GM12878 (cell line): ENCODE results near the gene CERK. TPM values are rescaled to one million over a fixed set of nuclear protein-coding genes. Genes with fewer than 3 reads are reported as not detected.

Source experiments
- ATAC-seq: fragments of 200-7000 bp; cut with Tn5 transposase; 3 replicates; pipeline ENCODE4 v1.9.1; 2020; ENCODE audit warnings: mild to moderate bottlenecking, moderate library complexity
- BruUV-seq: library from RNA; stranded (reverse); fragments of 400-500 nt; replicated peaks from 2 replicates; lab custom pipeline; 2021; lab: Mats Ljungman, UMichigan
- CTCF ChIA-PET: fragments of 300-600 bp; sonication (Branson Sonifier 250); formaldehyde crosslinking; extraction: SDS; loops from one replicate; lab custom pipeline; 2021; ENCODE audit warnings: inconsistent platforms; lab: Yijun Ruan, JAX
- POLR2A ChIA-PET: fragments of 350-600 bp; formaldehyde crosslinking; extraction: SDS; loops from one replicate; lab custom pipeline; 2021; ENCODE audit warnings: inconsistent platforms; lab: Charles Lee
- RAD21 ChIA-PET: fragments of 300-600 bp; sonication (Branson Sonifier 250); formaldehyde crosslinking; loops from one replicate; lab custom pipeline; 2023; ENCODE audit warnings: antibody characterized with exemption; ENCODE audit not compliant: unreplicated experiment; lab: Charles Lee
- SMC1A ChIA-PET: fragments of 300-600 bp; sonication (Branson Sonifier 250); formaldehyde crosslinking; loops from one replicate; lab custom pipeline; 2023; ENCODE audit not compliant: unreplicated experiment, uncharacterized antibody; lab: Charles Lee
- DNase-seq: peaks from one replicate; pipeline ENCODE4 v3.0.0-alpha.2; 2011; ENCODE audit warnings: low read depth, low spot score
- FAIRE-seq: peaks from 3 replicates; lab custom pipeline; 2011; peaks lifted over from hg19 to GRCh38; lab: Jason Lieb, UNC
- H2AFZ ChIP-seq: 2 replicates; pipeline ENCODE4 v1.6.0; 2011; ENCODE audit warnings: low read depth, low read length, control low read depth; ENCODE audit not compliant: control insufficient read depth
- H3K27ac ChIP-seq: 2 replicates; pipeline ENCODE4 v1.5.1; 2011; ENCODE audit warnings: control low read depth; ENCODE audit not compliant: control insufficient read depth, insufficient read depth
- H3K27me3 ChIP-seq, 2 experiments: replicated peaks in 1 of 2; 2 replicates each; pipeline versions ENCODE4 v1.6.0 to v1.6.1; 2011; ENCODE audit warnings: low read length in 1 of 2; ENCODE audit not compliant: control insufficient read depth in 2 of 2, insufficient read depth in 2 of 2
- H3K36me3 ChIP-seq, 2 experiments: 2 replicates each; pipeline ENCODE4 v1.5.1; 2011; ENCODE audit warnings: low read length in 1 of 2; ENCODE audit not compliant: control insufficient read depth in 2 of 2, insufficient read depth in 2 of 2
- H3K4me1 ChIP-seq: 2 replicates; pipeline ENCODE4 v1.6.1; 2011; ENCODE audit warnings: mild to moderate bottlenecking, low read length, moderate library complexity, mixed read lengths; ENCODE audit not compliant: control insufficient read depth, insufficient read depth
- H3K4me2 ChIP-seq: 2 replicates; pipeline ENCODE4 v1.6.0; 2011; ENCODE audit warnings: control low read depth; ENCODE audit not compliant: control insufficient read depth, insufficient read depth
- H3K4me3 ChIP-seq: fragments of 200-600 bp; sonication (generic); 2 replicates; pipeline ENCODE4 v1.5.1; 2016
- H3K79me2 ChIP-seq: 2 replicates; pipeline ENCODE4 v1.6.0; 2011; ENCODE audit warnings: low read length; ENCODE audit not compliant: control insufficient read depth, insufficient read depth
- H3K9ac ChIP-seq: 2 replicates; pipeline ENCODE4 v1.8.0; 2011; ENCODE audit warnings: low read length, control low read depth, mixed read lengths; ENCODE audit not compliant: control insufficient read depth, insufficient read depth
- H3K9me3 ChIP-seq: replicated peaks from 3 replicates; pipeline ENCODE4 v1.5.1; 2011; ENCODE audit warnings: mild to moderate bottlenecking, low read length; ENCODE audit not compliant: control insufficient read depth, insufficient read depth
- H4K20me1 ChIP-seq: 2 replicates; pipeline ENCODE4 v1.6.0; 2011; ENCODE audit not compliant: control insufficient read depth, insufficient read depth
- BACH1 ChIP-seq: fragments of 450-650 bp; IDR thresholded peaks from 2 replicates; pipeline ENCODE4 v1.6.1; 2017; ENCODE audit warnings: mild to moderate bottlenecking, borderline replicate concordance
- BRCA1 ChIP-seq: IDR thresholded peaks from 2 replicates; pipeline ENCODE4 v1.6.1; 2011; ENCODE audit warnings: low read depth, low read length, improper control_type of control experiment
- CHD2 ChIP-seq: IDR thresholded peaks from 2 replicates; pipeline ENCODE4 v1.6.1; 2011; ENCODE audit warnings: low read depth, low read length, improper control_type of control experiment, borderline replicate concordance
- E2F4 ChIP-seq: IDR thresholded peaks from 2 replicates; pipeline ENCODE4 v1.6.1; 2012; ENCODE audit warnings: low read depth, low read length, improper control_type of control experiment
- IRF4 ChIP-seq: IDR thresholded peaks from 2 replicates; pipeline ENCODE4 v1.6.1; 2011; ENCODE audit warnings: low read depth, low read length
- IRF5 ChIP-seq: fragments of 450-650 bp; IDR thresholded peaks from 2 replicates; pipeline ENCODE4 v1.6.1; 2017; ENCODE audit warnings: borderline replicate concordance
- MTA2 ChIP-seq: fragments of 450-650 bp; IDR thresholded peaks from 2 replicates; pipeline ENCODE4 v1.6.1; 2016; ENCODE audit warnings: low read depth, mild to moderate bottlenecking, moderate library complexity
- MTA3 ChIP-seq: IDR thresholded peaks from 2 replicates; pipeline ENCODE4 v1.6.1; 2012; ENCODE audit warnings: low read length, inconsistent platforms, borderline replicate concordance
- NKRF ChIP-seq: fragments of 450-650 bp; conservative IDR thresholded peaks from 2 replicates; pipeline ENCODE4 v1.6.1; 2017; ENCODE audit warnings: mild to moderate bottlenecking, moderate library complexity
- NR2C1 ChIP-seq: fragments of 450-650 bp; IDR thresholded peaks from 2 replicates; pipeline ENCODE4 v1.6.1; 2017; ENCODE audit warnings: antibody characterized with exemption, mild to moderate bottlenecking, moderate library complexity
- NR2C2 ChIP-seq: IDR thresholded peaks from 2 replicates; pipeline ENCODE4 v1.6.1; 2011; ENCODE audit warnings: borderline replicate concordance, low read depth; ENCODE audit not compliant: control insufficient read depth, insufficient read length
- SRF ChIP-seq, 2 experiments: IDR thresholded peaks; 2 replicates each; pipeline ENCODE4 v1.6.1; 2011; ENCODE audit warnings: low read depth in 2 of 2, low read length in 2 of 2, mild to moderate bottlenecking in 1 of 2, moderate library complexity in 1 of 2
- SUPT20H ChIP-seq: IDR thresholded peaks from 2 replicates; pipeline ENCODE4 v1.6.1; 2011; ENCODE audit warnings: low read depth, mild to moderate bottlenecking, low read length, moderate library complexity, borderline replicate concordance; ENCODE audit not compliant: control insufficient read depth
- TCF12 ChIP-seq: IDR thresholded peaks from 2 replicates; pipeline ENCODE4 v1.6.1; 2011; ENCODE audit warnings: low read depth, mild to moderate bottlenecking, low read length
- WGBS: methylation state at CpG from one replicate; pipeline ENCODE4 v1.1.6; 2016; ENCODE audit warnings: low lambda C conversion rate; ENCODE audit not compliant: insufficient replicate concordance, insufficient coverage; ENCODE audit errors: missing lambda C conversion rate; 5-methylcytosine and 5-hydroxymethylcytosine counted together
- in situ Hi-C: fragments of 300-500 bp; cut with MboI; formaldehyde crosslinking; loops from 9 replicates; pipeline ENCODE4 v1.14.3; 2018; ENCODE audit warnings: mixed read lengths
- intact Hi-C: fragments of 100-400 bp; cut with micrococcal nuclease; formaldehyde crosslinking; loops from one replicate; pipeline ENCODE4 v1.14.2; 2022; ENCODE audit not compliant: unreplicated experiment
- polyA plus RNA-seq, 11 experiments: library from polyadenylated mRNA; depleted of rRNA in 4 of 11; unstranded in 6 of 11; stranded (reverse) in 5 of 11; fragments of >200 nt; fragmentation: Nextera tagmentation in 4 of 11; fragmentation: Illumina TruSeq in 1 of 11; extraction: Ambion mirVana in 4 of 11; extraction: Trizol in 1 of 11; gene quantifications; 1 replicate in 1 of 11; 2 replicates in 10 of 11; pipeline versions ENCODE4 v1.2.1 to v1.2.3, GENCODE V29; 2011 to 2016; ENCODE audit warnings: inconsistent platforms in 2 of 11, missing spikeins in 2 of 11, low read depth in 1 of 11
- total RNA-seq, 4 experiments: library from RNA; depleted of rRNA in 3 of 4; stranded (reverse); fragments of >200 nt in 3 of 4; fragmentation: Illumina TruSeq in 1 of 4; extraction: Trizol in 1 of 4; gene quantifications; 2 replicates each; pipeline versions ENCODE4 v1.2.1 to v1.2.3, GENCODE V29; 2013 to 2021
- TF ChIP-seq, protein P1 (sequence below): fragments of 450-650 bp; formaldehyde crosslinking; IDR thresholded peaks from 2 replicates; pipeline ENCODE4 v1.4.0; 2022; ENCODE audit warnings: mild to moderate bottlenecking, moderate library complexity

The CERK gene
- total and polyA plus RNA-seq, 10 of the 15 experiments (the other 5 are each of a cell fraction or from before 2014, with no cell fraction given) = 4.0 to 41.1 (median 30.2) TPM

DNA sequence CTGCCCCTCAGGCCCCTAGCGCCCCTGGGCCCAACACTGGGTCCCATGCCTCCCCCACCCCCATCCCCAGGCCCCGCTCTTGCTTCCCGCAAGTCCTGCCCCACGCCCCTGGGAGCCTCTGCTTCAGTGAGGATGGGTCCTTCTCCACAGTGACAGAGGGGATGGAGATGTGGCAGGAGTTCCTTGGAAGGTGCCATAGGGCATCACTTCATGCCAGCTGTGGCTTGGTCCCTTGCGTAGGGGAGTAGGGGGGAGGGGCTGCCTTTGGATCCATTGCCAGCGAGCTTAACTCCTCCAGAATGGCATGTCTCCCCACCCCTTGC, 14.9 kb upstream of the CERK start:
- ATAC-seq = no peak
- 70% methylated on average over 4 of the region's 6 CpGs for WGBS
- no TSS peak for BruUV-seq
- ChIA-PET CTCF (no interaction called here), POLR2A (no interaction called here), RAD21 (no interaction called here), SMC1A (no interaction called here)
- no peak overlapping the region for H3K4me3 ChIP-seq
- H3K4me2 ChIP-seq = no peak overlapping the region
- DNase-seq = no peak
- H3K9ac ChIP-seq = no peak overlapping the region
- no peak overlapping the region for H3K27ac ChIP-seq
- peaks cover 13% of the 10 kb centered on the region for H3K4me1 ChIP-seq
- no peaks in the 10 kb centered on the region for H3K79me2 ChIP-seq
- H4K20me1 ChIP-seq = no peaks in the 10 kb centered on the region
- H3K27me3 ChIP-seq = no peaks in the 10 kb centered on the region
- intact Hi-C loops = no loop called here
- no peak overlapping the region for H2AFZ ChIP-seq
- in situ Hi-C loops = loop anchor here (10.0 to 25.0 kb wide), 2 partner anchors 1334 to 1742 kb away; no protein-coding TSS in a partner anchor
- FAIRE-seq = no peak
- H3K36me3 ChIP-seq = no peaks in the 10 kb centered on the region
- peaks cover 3% of the 10 kb centered on the region; the same call in 1 of the 3 replicates for H3K9me3 ChIP-seq
- TF ChIP-seq CHD2 = no peak
- no peak for TF ChIP-seq NKRF
- no peak for TF ChIP-seq BRCA1
- TF ChIP-seq, protein P1, sequence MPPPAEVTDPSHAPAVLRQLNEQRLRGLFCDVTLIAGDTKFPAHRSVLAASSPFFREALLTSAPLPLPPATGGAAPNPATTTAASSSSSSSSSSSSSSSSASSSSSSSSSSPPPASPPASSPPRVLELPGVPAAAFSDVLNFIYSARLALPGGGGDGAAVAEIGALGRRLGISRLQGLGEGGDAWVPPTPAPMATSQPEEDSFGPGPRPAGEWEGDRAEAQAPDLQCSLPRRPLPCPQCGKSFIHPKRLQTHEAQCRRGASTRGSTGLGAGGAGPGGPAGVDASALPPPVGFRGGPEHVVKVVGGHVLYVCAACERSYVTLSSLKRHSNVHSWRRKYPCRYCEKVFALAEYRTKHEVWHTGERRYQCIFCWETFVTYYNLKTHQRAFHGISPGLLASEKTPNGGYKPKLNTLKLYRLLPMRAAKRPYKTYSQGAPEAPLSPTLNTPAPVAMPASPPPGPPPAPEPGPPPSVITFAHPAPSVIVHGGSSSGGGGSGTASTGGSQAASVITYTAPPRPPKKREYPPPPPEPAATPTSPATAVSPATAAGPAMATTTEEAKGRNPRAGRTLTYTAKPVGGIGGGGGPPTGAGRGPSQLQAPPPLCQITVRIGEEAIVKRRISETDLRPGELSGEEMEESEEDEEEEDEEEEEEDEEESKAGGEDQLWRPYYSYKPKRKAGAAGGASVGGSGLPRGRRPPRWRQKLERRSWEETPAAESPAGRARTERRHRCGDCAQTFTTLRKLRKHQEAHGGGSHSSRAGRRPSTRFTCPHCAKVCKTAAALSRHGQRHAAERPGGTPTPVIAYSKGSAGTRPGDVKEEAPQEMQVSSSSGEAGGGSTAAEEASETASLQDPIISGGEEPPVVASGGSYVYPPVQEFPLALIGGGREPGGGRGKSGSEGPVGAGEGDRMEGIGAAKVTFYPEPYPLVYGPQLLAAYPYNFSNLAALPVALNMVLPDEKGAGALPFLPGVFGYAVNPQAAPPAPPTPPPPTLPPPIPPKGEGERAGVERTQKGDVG (CRISPR knock-in tag) = no peak
- TF ChIP-seq BACH1 = no peak
- TF ChIP-seq NR2C2 = no peak
- TF ChIP-seq SRF (IDR thresholded peaks at IDR 0.05; ENCODE audit: low read depth in 2 of 2, low read length in 2 of 2) = no peak
- no peak for TF ChIP-seq IRF5
- TF ChIP-seq SUPT20H = no peak
- TF ChIP-seq E2F4 = no peak
- no peak for TF ChIP-seq MTA2
- TF ChIP-seq MTA3 = no peak
- TF ChIP-seq IRF4 = no peak
- TF ChIP-seq NR2C1 = no peak
- TF ChIP-seq TCF12 = no peak
